Measurements from ENCODE around the gene BDKRB2.
A peak's percentile ranks its signal among the peaks of the same experiment; 100 is the strongest.

Gene BDKRB2

DNA sequence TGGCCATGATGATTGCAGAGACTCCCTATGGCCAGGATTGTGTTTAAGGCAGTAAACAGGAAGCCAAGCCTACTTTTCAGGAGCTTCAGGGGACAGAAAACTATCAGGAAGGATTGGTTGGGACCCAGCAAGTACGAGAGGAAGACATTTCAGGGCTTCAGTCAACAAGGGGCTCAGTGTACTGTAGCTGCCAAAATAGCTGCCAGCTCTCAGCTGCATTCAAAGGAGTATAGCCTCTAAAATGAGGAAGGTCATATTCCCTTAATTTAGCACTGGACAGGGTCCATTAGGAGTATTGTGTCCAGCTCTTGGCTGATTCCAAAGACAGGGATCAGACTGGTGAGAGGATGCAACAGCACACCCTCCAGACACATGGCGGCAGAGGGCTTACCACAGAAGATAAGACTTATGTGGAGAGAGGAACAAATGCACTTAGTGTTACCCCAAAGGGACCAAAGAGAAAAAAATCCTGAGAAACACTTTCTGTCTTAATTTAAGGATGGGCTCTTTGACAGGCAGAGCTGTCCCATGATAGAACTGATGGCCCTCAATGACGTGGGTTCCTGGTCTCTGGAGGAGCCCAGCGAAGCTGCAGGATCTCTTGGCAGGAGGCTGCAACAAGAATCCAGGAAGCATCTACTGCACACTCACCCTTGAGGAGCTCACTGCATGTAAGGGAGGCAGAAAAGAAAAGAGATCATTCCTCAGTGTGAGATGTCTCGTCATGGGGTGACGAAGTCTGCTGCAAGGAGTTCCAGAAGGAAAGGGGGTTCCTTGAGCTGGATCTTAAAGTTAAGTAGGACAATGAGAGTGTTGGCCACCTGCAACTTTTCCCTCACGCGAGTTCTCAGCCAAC lies 66.2 kb downstream of the BDKRB2 start:
- no peak for DNase-seq (ENCODE audit: low read depth in 2 of 2)

DNA sequence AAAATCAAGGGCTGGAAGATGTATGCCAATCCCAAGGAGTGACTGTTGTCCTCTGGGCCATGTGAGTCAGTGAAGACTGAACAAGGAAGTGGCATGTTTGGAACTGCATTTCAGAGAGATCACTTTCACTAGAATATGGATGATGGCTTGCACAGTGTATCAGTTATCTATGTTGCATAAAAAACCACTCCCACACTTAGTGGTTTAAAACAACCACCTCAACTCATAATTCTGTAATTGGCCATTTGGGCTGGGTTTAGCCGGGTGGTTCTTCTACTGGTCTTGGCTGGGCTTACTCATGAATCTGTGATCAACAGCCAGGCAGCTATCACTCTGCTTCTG lies 66.8 kb downstream of the BDKRB2 start:
- DNase-seq (ENCODE audit: low read depth in 2 of 2): no peak

DNA sequence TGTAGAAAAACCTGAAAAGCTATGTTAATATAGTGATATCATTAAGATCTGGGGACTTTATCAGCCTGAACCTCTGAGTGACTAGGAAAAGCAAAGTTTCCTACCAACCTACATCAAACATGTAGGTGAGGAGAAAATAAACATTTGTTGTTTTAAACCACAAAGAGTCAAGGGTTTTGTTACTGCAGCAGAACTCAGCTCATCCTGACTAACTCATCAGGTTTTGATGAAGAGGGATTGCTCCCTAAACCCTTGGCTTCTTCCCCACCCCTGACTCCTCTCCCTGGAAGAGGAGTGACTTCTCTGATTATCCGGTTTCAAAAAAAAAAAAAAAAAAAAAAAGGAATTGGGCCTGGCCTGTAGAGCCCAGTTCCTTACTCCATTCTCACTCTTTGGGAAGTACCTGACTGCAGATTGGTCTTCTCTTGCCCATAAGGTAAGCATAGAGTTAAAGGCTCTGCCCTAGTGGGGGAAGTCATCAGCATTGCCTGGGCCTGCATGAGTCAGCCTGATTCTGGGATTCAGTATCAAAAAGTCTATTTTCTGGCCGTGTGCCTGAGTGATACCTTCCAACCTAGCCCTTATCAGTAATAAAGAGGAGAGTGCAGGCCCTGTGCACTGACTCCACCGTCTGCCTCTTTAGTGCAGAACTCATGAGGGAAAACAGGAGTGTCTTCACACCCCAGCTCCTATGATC lies 68.3 kb downstream of the BDKRB2 start:
- DNase-seq (ENCODE audit: low read depth in 2 of 2): no peak

DNA sequence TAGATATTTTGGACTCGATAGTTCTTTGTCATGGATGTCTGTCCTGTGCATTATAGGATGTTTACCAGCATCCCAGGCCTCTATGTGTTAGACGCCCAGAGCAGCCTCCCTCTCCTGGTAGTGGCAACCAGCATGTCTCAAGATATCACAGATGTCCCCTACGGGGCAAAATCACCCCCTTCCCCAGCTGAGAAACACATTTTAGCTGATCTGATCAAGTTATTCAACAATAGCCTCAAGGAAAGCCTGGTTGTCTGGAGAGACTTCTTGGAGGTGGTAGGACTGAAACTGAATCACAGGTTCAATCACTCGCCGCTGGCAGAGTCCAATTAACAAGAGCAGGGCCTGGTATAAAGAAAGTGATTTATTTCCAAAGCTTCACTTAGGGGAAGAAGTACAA lies 69.0 kb downstream of the BDKRB2 start:
- no peak for DNase-seq (ENCODE audit: low read depth in 2 of 2)

DNA sequence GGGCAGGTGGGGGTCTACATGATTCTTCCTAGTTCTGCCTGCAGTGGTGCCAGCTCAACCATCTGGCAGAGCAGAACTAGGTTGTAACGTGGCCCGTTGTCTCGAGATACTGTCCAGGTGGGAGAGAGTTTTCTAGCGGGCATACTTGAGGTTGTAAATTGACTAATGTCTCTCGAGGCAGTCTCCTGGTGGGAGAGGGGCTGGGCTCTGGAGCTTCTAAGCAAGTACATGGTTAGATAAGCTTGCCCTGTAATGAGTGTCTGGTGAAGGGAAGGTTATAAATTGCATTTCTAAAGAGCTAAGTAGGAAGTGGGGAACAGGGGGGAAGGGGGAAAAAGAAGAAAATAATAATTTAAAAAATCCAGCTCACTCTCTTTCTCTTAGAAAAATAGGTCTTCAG lies 69.5 kb downstream of the BDKRB2 start:
- DNase-seq (ENCODE audit: low read depth in 2 of 2): no peak

DNA sequence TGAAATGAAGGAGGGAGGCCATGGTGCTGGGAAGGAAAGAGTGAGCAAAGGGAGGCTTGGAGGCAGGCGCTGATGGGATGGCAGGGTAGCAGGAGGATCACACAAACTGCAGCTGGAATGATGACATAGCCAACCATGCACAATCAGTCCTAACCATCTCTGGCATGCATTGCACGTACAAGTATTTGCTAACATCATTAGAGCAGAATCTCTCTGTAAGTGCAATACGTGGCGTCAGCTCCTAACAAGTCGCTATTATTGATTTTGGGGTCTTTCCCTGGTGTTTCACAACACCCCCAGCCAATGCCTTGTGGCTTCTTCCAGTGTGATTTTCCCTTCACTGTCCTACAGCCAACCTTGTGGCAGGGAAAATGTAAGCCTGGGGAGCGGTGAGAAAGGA lies 69.9 kb downstream of the BDKRB2 start:
- DNase-seq (ENCODE audit: low read depth in 2 of 2): no peak

DNA sequence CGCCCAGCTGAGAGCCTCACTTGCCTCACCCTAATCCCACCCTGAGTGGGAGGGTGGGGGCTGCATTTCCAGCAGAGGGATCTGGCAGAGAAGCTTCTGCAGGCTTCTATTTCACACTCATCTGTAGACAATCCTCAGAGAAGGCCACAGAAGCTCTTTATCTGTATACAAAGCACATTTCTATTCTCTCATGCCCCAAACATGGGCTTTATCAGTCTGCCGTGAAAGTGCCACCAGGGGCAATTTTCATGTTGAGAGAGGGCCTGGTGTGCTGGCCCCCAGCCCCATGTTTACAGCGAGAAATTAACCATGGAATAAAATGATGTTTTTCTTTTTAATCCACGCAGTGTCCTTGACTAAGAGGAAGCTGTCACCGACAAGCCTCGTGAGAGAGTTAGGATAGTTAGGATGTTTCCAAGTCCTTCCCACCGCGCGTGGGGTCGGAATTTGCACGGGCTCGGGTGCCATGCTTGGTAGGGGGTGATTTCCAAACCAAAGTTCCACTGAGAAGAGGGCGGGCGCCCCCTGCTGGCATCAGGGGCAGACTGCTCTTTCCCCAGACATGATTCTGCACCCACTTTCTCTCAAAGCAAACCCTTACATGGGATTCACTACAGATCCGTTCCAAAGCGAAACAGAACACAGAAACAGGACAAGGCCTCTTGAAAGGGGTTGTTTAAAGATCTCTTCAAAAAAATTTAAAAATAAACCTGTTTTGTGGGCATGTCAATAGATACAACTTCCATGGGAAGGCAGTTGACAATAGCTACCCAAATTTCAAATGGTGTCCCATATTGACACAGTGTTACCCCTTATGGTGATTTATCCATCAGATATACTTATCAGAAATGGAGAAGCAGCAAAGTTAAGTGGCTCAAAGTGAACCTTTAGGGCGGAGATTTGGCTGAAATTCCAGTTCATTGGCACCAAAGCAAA lies 70.8 kb downstream of the BDKRB2 start:
- peak; percentile 57 to 75 for DNase-seq (ENCODE audit: low read depth in 2 of 2)

DNA sequence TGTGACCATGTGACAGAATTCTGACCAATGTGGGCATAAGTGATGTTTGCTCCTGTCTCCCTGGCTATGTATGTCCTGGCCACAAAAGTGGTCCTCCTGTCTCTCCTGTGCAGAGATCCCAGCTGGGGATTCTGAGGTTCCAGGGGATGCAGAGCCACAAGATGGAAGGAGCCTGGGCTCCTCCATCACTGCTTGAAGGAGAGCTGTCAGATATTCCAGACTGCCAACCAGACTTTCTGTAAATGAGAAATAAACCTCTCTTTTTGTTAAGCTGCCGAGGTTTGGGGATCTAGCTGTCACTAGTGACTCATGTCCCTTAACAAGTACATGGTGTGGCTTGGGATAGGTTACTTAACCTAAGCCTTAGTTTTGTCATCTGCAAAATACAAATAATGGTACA lies 73.3 kb downstream of the BDKRB2 start:
- DNase-seq (ENCODE audit: low read depth in 2 of 2): no peak

DNA sequence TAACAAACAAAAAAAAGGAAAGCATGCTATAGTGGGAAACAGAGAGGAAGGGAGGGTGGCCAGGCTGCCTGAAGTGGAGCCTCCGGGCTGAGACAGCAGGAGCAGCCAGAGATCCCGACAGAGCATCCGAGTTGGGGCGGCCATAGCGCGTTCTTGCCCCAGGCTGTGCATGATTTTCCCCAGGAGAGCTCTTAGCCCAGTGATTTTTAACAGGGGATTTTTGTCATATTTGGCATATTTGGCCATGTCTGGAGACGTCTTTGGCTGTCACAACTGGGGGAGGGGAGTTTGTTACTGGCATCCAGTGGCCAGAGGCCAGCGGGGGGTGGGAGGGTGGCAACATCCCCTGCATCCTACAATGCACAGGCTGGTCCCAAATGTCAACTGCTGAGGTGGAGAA lies 74.9 kb downstream of the BDKRB2 start:
- DNase-seq (ENCODE audit: low read depth in 2 of 2): no peak

DNA sequence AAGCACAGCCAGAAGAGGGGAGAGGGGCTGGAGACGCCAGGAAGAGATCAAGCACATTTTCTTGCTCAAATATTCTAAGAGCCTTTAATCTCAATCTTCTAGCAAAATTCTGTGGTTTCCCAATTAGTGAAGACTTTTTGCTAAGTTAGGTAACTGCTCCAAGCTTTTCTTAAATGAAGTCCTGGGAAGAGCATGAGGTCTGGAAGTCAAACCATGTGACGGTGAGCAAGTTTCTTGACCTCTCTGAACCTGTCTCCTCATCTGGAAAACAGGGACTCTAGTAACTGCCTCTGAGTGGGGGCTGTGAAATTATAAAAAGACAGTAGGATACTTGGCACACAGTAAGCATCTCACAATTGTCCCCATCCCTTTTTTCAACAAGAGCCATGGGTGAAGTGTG lies 75.5 kb downstream of the BDKRB2 start:
- DNase-seq (ENCODE audit: low read depth in 2 of 2): no peak

DNA sequence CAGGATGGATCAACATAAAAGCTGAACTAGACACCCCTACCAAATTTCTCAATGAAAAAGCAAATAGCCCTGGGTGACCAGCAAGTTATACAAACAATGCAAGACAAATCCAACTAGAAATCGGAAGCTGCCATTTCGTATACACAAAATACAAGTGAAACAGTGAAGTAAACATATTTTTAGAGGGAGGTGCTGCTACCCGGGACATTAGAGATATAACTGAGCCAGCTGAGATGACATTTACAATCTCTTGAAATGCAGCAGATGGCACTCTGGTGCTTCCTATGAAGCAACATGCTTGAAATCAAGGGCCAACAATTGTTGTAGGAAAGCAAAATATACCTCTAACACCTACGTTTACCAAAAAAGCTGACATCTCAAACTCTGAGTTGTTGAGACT lies 76.8 kb downstream of the BDKRB2 start:
- no peak for DNase-seq (ENCODE audit: low read depth in 2 of 2)

DNA sequence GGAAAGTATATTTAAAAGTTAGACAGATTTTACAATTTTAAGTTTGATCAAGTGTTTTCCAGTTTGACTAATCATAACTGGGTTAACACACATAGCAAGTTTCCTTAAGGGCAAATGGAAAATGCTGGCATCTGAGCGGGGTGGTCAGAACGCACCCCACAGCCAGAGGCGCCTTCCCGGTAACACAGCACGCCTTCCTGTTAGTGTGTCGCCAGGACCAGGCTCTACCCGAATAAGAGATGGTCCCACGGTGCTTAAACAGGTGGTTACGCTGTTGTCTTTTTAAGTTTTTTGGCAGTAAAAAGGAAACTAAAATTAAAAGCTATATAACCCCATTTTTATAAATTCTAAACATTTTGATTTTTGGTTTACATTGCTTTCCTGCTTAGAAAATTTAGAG lies 79.4 kb downstream of the BDKRB2 start:
- no peak for DNase-seq (ENCODE audit: low read depth in 2 of 2)

DNA sequence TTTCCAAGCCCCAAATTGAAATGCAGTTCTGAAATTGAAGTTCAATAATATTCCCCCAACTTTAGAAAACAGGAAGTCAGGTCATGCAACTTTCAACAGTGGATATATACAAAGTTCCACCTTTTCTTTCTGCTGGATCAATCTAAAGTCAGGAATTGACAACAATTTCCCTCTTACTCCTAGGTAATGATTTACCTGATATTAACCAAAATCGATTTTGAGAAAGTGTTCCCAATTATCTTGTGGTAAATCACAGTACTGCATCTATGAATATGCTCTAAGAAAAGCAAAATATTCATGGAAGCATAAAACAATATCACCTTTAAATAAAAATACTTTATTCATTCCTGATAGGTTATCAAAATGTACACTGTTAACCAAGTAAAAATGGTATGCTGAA lies 79.8 kb downstream of the BDKRB2 start:
- DNase-seq (ENCODE audit: low read depth in 2 of 2): no peak

DNA sequence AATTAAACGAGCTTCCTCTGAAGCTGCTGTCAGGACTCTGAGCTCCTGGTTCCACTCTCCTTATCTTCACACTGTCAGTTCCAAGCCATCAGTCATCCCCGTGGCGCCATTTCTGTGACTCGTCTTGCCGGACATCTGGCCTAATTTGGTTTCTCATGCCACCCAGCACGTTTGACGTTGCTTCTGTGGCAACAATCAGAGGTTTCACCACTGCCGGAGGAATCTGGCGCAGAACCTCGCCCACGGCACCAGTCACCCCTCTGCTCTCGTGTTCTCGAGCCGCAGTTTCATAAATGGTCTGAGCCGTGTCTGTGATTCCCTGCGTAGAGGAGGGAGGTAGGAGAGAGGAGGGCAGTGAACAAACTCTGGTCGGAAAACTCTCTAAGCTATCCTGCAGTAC lies 81.0 kb downstream of the BDKRB2 start:
- no peak for DNase-seq (ENCODE audit: low read depth in 2 of 2)

DNA sequence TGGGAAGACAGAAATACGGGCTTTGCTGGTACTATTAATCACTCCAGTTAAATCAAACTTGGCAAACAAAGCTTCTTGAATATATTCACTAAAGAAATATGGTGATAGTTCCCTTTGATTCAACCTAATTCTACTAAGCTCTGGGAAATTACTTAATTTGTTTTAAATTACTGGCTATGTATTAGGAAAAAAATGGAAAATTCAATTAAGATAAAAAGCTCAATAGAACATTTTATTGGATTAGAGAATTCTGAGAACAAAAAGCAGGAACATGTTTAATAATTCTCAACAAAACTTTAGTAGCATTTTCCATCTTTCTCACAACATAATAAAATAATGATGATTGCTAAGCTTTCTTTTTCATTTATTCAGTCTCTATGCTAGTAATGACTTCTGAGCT lies 81.6 kb downstream of the BDKRB2 start:
- no peak for DNase-seq (ENCODE audit: low read depth in 2 of 2)

DNA sequence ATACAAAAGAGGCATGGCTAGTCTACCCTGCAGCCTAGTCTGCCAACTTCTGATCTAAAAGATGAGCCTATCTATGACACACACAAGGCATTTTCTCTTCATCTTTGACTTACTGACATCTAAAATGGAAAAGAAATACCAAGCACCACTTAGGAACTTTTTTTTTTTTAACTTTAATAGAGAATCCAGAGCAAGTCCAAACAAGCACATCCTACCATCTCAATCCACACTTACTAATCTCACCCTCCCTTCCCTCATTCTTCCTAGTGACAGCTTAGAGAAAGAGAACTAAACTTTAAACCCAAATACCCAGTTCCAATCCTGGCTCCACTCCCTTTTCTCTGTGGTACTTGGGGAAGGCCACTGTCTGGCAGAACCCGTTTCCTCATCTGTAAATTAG lies 83.2 kb downstream of the BDKRB2 start:
- DNase-seq (ENCODE audit: low read depth in 2 of 2): no peak

Measured in stimulated activated CD4-positive, alpha-beta T cell treated with anti-CD3 and anti-CD28 coated beads, Interleukin-1b, Interleukin-23, amount 100 ng/mL, for 4 hours (primary cell).